Measurements from ENCODE around the gene DCN. TPM values are rescaled to one million over a fixed set of nuclear protein-coding genes. Genes with fewer than 3 reads are reported as not detected.

The DCN gene
- total RNA-seq, 4 donors from 2014 or later, result 753 to 2,728 (median 2,146) TPM

GRCh38 chr12:91178781-91179180 lies 3.8 kb downstream of the DCN start:
- TF ChIP-seq CTCF (IDR thresholded peaks at IDR 0.05), result no peak
- no peak for ATAC-seq (ENCODE audit: low FRiP score)
- no peak for DNase-seq (ENCODE audit: low spot score)

GRCh38 chr12:91178139-91178561 lies 4.5 kb downstream of the DCN start:
- ATAC-seq (ENCODE audit: low FRiP score), result peak; percentile 48
- DNase-seq (ENCODE audit: low spot score), result no peak
- no peak for TF ChIP-seq CTCF (IDR thresholded peaks at IDR 0.05)

GRCh38 chr12:91177381-91177780 lies 5.2 kb downstream of the DCN start:
- no peak for TF ChIP-seq CTCF (IDR thresholded peaks at IDR 0.05)
- DNase-seq (ENCODE audit: low spot score), result no peak
- ATAC-seq (ENCODE audit: low FRiP score), result no peak

- ATAC-seq (ENCODE audit: low FRiP score) (no peak), DNase-seq (ENCODE audit: low spot score) (no peak)
- TF ChIP-seq CTCF (IDR thresholded peaks at IDR 0.05), result no peak
Measured at GRCh38 chr12:91176915-91177314, 5.7 kb downstream of the DCN start.

- no peak for ATAC-seq (ENCODE audit: low FRiP score)
- no peak for TF ChIP-seq CTCF (IDR thresholded peaks at IDR 0.05)
- DNase-seq (ENCODE audit: low spot score), result no peak
Measured at GRCh38 chr12:91176358-91176757, 6.3 kb downstream of the DCN start.

- no peak for TF ChIP-seq CTCF (IDR thresholded peaks at IDR 0.05)
- DNase-seq (ENCODE audit: low spot score), result no peak
- ATAC-seq (ENCODE audit: low FRiP score), result no peak
Measured at GRCh38 chr12:91173124-91173523, 9.5 kb downstream of the DCN start.

- ATAC-seq (ENCODE audit: low FRiP score), result no peak
- no peak for TF ChIP-seq CTCF (IDR thresholded peaks at IDR 0.05)
Measured at GRCh38 chr12:91172096-91172495, 10.5 kb downstream of the DCN start.

More at GRCh38 chr12:91172096-91172495, 10.5 kb downstream of the DCN start:
- no peak for DNase-seq (ENCODE audit: low spot score)
